B cell (primary cell): ENCODE results near the gene NDST1. TPM values are rescaled to one million over a fixed set of nuclear protein-coding genes. Genes with fewer than 3 reads are reported as not detected.

Experiments used
- ATAC-seq: fragments of 200-7000 bp; cut with Tn5 transposase; one replicate; pipeline ENCODE4 v1.10.0; 2021; ENCODE audit warnings: low read depth, mild to moderate bottlenecking, moderate number of reproducible peaks, moderate library complexity
- CTCF ChIA-PET: fragments of 350-600 bp; sonication (Branson Sonifier 250); formaldehyde crosslinking; loops from one replicate; lab custom pipeline; 2021; ENCODE audit warnings: antibody characterized with exemption, inconsistent platforms; lab: Charles Lee
- POLR2A ChIA-PET: fragments of 350-600 bp; sonication (Branson Sonifier 250); formaldehyde crosslinking; loops from one replicate; lab custom pipeline; 2021; ENCODE audit warnings: antibody characterized with exemption; lab: Charles Lee
- DNase-seq: peaks from one replicate; pipeline ENCODE4 v3.0.0; 2013
- H2AFZ ChIP-seq: 2 replicates; pipeline ENCODE4 v1.6.1; 2012; ENCODE audit warnings: mild to moderate bottlenecking, low read depth, low read length; ENCODE audit not compliant: insufficient read depth, poor library complexity, severe bottlenecking
- H3K27ac ChIP-seq, 2 donors: 1 replicate in 1 of 2; 2 replicates in 1 of 2; pipeline ENCODE4 v1.5.1; 2012 to 2013; ENCODE audit warnings: low read length in 2 of 2, mild to moderate bottlenecking in 2 of 2, moderate library complexity in 1 of 2
- H3K27me3 ChIP-seq, 4 experiments: fragments of 200-600 bp in 1 of 4; sonication (generic) in 1 of 4; replicated peaks in 1 of 4; 1 replicate in 2 of 4; 2 replicates in 2 of 4; pipeline versions ENCODE4 v1.6.1 to v1.7.0; 2013 to 2016; ENCODE audit warnings: low read length in 3 of 4, mild to moderate bottlenecking in 2 of 4, mixed read lengths in 1 of 4, moderate library complexity in 1 of 4; ENCODE audit not compliant: insufficient read depth in 4 of 4, control insufficient read depth in 3 of 4; ENCODE audit errors: control extremely low read depth in 1 of 4
- H3K36me3 ChIP-seq, 2 experiments: replicated peaks in 1 of 2; 1 replicate in 1 of 2; 2 replicates in 1 of 2; pipeline versions ENCODE4 v1.6.1 to v1.7.1; 2013; ENCODE audit warnings: low read length in 1 of 2; ENCODE audit not compliant: insufficient read depth in 2 of 2, control insufficient read depth in 1 of 2; ENCODE audit errors: control extremely low read depth in 1 of 2, extremely low read depth in 1 of 2
- H3K4me1 ChIP-seq, 2 donors: fragments of 200-600 bp in 1 of 2; sonication (generic) in 1 of 2; 1 replicate in 1 of 2; 2 replicates in 1 of 2; pipeline versions ENCODE4 v1.5.1 to v1.6.1; 2013 to 2017; ENCODE audit warnings: low read length in 2 of 2; ENCODE audit not compliant: control insufficient read depth in 2 of 2, insufficient read depth in 2 of 2
- H3K4me2 ChIP-seq: replicated peaks from 2 replicates; pipeline ENCODE3; 2012; ENCODE audit warnings: mild to moderate bottlenecking, low read depth, low read length; ENCODE audit not compliant: poor library complexity, severe bottlenecking
- H3K4me3 ChIP-seq, 5 experiments: fragments of 200-600 bp in 1 of 5; sonication (generic) in 1 of 5; 1 replicate in 3 of 5; 2 replicates in 2 of 5; pipeline versions ENCODE4 v1.5.1 to v1.7.0; 2011 to 2016; ENCODE audit warnings: low read length in 4 of 5, mild to moderate bottlenecking in 4 of 5, low read depth in 2 of 5, control low read depth in 1 of 5, moderate library complexity in 1 of 5; ENCODE audit not compliant: insufficient read depth in 1 of 5; ENCODE audit errors: control extremely low read depth in 1 of 5, extremely low read depth in 1 of 5
- H3K79me2 ChIP-seq: fragments of 200-600 bp; sonication (generic); one replicate; pipeline ENCODE4 v1.6.0; 2016; ENCODE audit warnings: low read length; ENCODE audit not compliant: control insufficient read depth, insufficient read depth
- H3K9ac ChIP-seq: fragments of 200-600 bp; sonication (generic); 2 replicates; pipeline ENCODE4 v1.6.1; 2017; ENCODE audit warnings: mild to moderate bottlenecking, low read length, moderate library complexity
- H3K9me3 ChIP-seq, 3 donors: one replicate each; pipeline versions ENCODE4 v1.6.1 to v1.7.1; 2013; ENCODE audit warnings: low read length in 2 of 3; ENCODE audit not compliant: control insufficient read depth in 2 of 3, insufficient read depth in 1 of 3; ENCODE audit errors: control extremely low read depth in 1 of 3
- H4K20me1 ChIP-seq: 2 replicates; pipeline ENCODE4 v1.6.0; 2012; ENCODE audit warnings: mild to moderate bottlenecking, low read length; ENCODE audit not compliant: insufficient read depth, control insufficient read depth, poor library complexity, severe bottlenecking
- H3K27ac Mint-ChIP-seq: one replicate; pipeline ENCODE4 v1.8.0; 2021; ENCODE audit warnings: mixed read lengths
- H3K27me3 Mint-ChIP-seq: one replicate; pipeline ENCODE4 v1.8.0; 2021; ENCODE audit warnings: mixed read lengths
- H3K4me1 Mint-ChIP-seq: one replicate; pipeline ENCODE4 v1.8.0; 2021; ENCODE audit warnings: mixed read lengths
- H3K4me3 Mint-ChIP-seq: one replicate; pipeline ENCODE4 v1.8.0; 2021; ENCODE audit warnings: mixed read lengths
- H3K9me3 Mint-ChIP-seq: one replicate; pipeline ENCODE4 v1.8.0; 2022; ENCODE audit warnings: mixed read lengths; ENCODE audit not compliant: insufficient read depth
- CTCF ChIP-seq: fragments of 200-600 bp; IDR thresholded peaks from one replicate; pipeline ENCODE4 v1.8.0; 2022; ENCODE audit warnings: antibody characterized with exemption, mild to moderate bottlenecking
- EZH2 ChIP-seq: IDR thresholded peaks from 2 replicates; pipeline ENCODE4 v1.6.1; 2012; ENCODE audit warnings: borderline replicate concordance, low read depth, mild to moderate bottlenecking, moderate library complexity, low read length; ENCODE audit not compliant: insufficient read depth, poor library complexity, severe bottlenecking
- WGBS: methylation state at CpG from one replicate; pipeline ENCODE4 v1.1.5; 2013; ENCODE audit warnings: missing lambda C conversion rate; ENCODE audit not compliant: insufficient coverage; 5-methylcytosine and 5-hydroxymethylcytosine counted together
- intact Hi-C: fragments of 100-400 bp; cut with micrococcal nuclease; formaldehyde crosslinking; loops from one replicate; pipeline ENCODE4 v1.10.0; 2022
- polyA plus RNA-seq: library from polyadenylated mRNA; depleted of rRNA; stranded (reverse); fragments of >200 nt; gene quantifications from 2 replicates; pipeline ENCODE4 v1.2.3, GENCODE V29; 2012
- total RNA-seq, 2 donors: library from RNA; stranded (reverse); fragments of 120-200 nt in 1 of 2; gene quantifications; 1 replicate in 1 of 2; 2 replicates in 1 of 2; pipeline versions ENCODE4 v1.2.3 to v1.2.4, GENCODE V29; 2013 to 2022

Gene NDST1
- total and polyA plus RNA-seq, 2 donors (not counting 1 experiment from before 2014, with no cell fraction given): 4.3 to 7.0 TPM

GRCh38 chr5:150540042-150540441 is 32.1 kb downstream of the NDST1 start:
- H3K4me3 ChIP-seq: no peak overlapping the region
- H3K9me3 Mint-ChIP-seq: no peaks in the 10 kb centered on the region
- H3K27ac Mint-ChIP-seq: no peak overlapping the region
- H4K20me1 ChIP-seq: no peaks in the 10 kb centered on the region
- 95% methylated on average over 11 of the region's 12 CpGs for WGBS
- no peak overlapping the region for H3K4me2 ChIP-seq
- no peak overlapping the region for H3K4me3 Mint-ChIP-seq
- CTCF ChIA-PET: no interaction called here
- H3K4me1 Mint-ChIP-seq: peaks cover 1% of the 10 kb centered on the region
- no peak overlapping the region for H2AFZ ChIP-seq
- no peak overlapping the region for H3K27ac ChIP-seq
- intact Hi-C loops: no loop called here
- H3K4me1 ChIP-seq: peaks cover 0 to 4% of the 10 kb centered on the region in 2 donors
- POLR2A ChIA-PET: no interaction called here
- peaks cover 0 to 15% of the 10 kb centered on the region in 2 experiments for H3K36me3 ChIP-seq
- no peaks in the 10 kb centered on the region for H3K27me3 Mint-ChIP-seq
- H3K79me2 ChIP-seq: no peaks in the 10 kb centered on the region
- no peaks in the 10 kb centered on the region for H3K9me3 ChIP-seq
- H3K9ac ChIP-seq: no peak overlapping the region
- no peak for TF ChIP-seq CTCF
- TF ChIP-seq EZH2: no peak
- DNase-seq (no peak), ATAC-seq (no peak)
- H3K27me3 ChIP-seq: no peaks in the 10 kb centered on the region

GRCh38 chr5:150540615-150541396 is 32.9 kb downstream of the NDST1 start:
- Histone ChIP-seq H3K4me2 (no peak overlapping the region), H3K36me3 (peaks cover 0 to 15% of the 10 kb centered on the region in 2 experiments), H3K9me3 (no peaks in the 10 kb centered on the region), H2AFZ (no peak overlapping the region), H3K4me1 (peaks cover 0 to 4% of the 10 kb centered on the region in 2 donors), H3K27ac (no peak overlapping the region), H3K9ac (no peak overlapping the region), H4K20me1 (no peaks in the 10 kb centered on the region), H3K79me2 (no peaks in the 10 kb centered on the region), H3K4me3 (no peak overlapping the region), H3K27me3 (no peaks in the 10 kb centered on the region)
- 96% methylated on average over 10 of the region's 15 CpGs for WGBS
- DNase-seq: no peak
- Mint-ChIP-seq H3K27me3 (no peaks in the 10 kb centered on the region), H3K4me3 (no peak overlapping the region), H3K9me3 (no peaks in the 10 kb centered on the region), H3K4me1 (peaks cover 1% of the 10 kb centered on the region), H3K27ac (no peak overlapping the region)
- TF ChIP-seq EZH2 (no peak), CTCF (no peak)
- no peak for ATAC-seq
- ChIA-PET POLR2A (interaction anchor here (0.7 kb wide), 1 partner anchor 128 kb away, joined by 3 read pairs; the partner anchor contains the start of gene CD74), CTCF (interaction anchor here (0.6 to 6.3 kb wide), 4 partner anchors 19 to 82 kb away, joined by 3 to 76 read pairs (median 6); no protein-coding TSS in a partner anchor)
- intact Hi-C loops: no loop called here
